Immature natural killer cell (primary cell): ENCODE data around the gene GSC2. TPM values are rescaled to one million over a fixed set of nuclear protein-coding genes. Genes with fewer than 3 reads are reported as not detected.
A peak's percentile ranks its signal among the peaks of the same experiment; 100 is the strongest.
"Not testable (repeated sequence)": the region's sequence is repeated elsewhere in the genome, so short reads cannot be mapped to it uniquely, and the experiment has no call there.

Source experiments
- DNase-seq, 3 donors: peaks; one replicate each; pipeline ENCODE4 v3.0.0; 2022; ENCODE audit warnings: mixed read lengths in 1 of 3
- H3K27ac Mint-ChIP-seq, 6 donors: one replicate each; pipeline ENCODE4 v1.8.0; 2020; ENCODE audit warnings: mixed read lengths in 6 of 6, mild to moderate bottlenecking in 5 of 6, inconsistent platforms in 4 of 6, moderate library complexity in 3 of 6
- H3K27me3 Mint-ChIP-seq, 3 donors: one replicate each; pipeline ENCODE4 v1.8.0; 2020 to 2021; ENCODE audit warnings: low read depth in 3 of 3, mild to moderate bottlenecking in 3 of 3, mixed read lengths in 3 of 3, moderate library complexity in 3 of 3, inconsistent platforms in 1 of 3
- H3K36me3 Mint-ChIP-seq, 3 donors: one replicate each; pipeline ENCODE4 v1.8.0; 2020; ENCODE audit warnings: mixed read lengths in 3 of 3, inconsistent platforms in 2 of 3, mild to moderate bottlenecking in 2 of 3
- H3K4me1 Mint-ChIP-seq, 2 donors: one replicate each; pipeline ENCODE4 v1.8.0; 2020; ENCODE audit warnings: inconsistent platforms in 2 of 2, mild to moderate bottlenecking in 2 of 2, mixed read lengths in 2 of 2, moderate library complexity in 1 of 2
- H3K4me3 Mint-ChIP-seq, 5 donors: one replicate each; pipeline ENCODE4 v1.8.0; 2020; ENCODE audit warnings: mild to moderate bottlenecking in 5 of 5, mixed read lengths in 5 of 5, inconsistent platforms in 3 of 5, moderate library complexity in 3 of 5
- H3K9me3 Mint-ChIP-seq, 6 donors: one replicate each; pipeline ENCODE4 v1.8.0; 2020; ENCODE audit warnings: mild to moderate bottlenecking in 6 of 6, mixed read lengths in 6 of 6, inconsistent platforms in 4 of 6, moderate library complexity in 3 of 6
- polyA plus RNA-seq, 3 donors: library from polyadenylated mRNA; unstranded; fragments of 300-500 nt; fragmentation: Illumina TruSeq; gene quantifications; one replicate each; pipeline ENCODE4 v1.2.3, GENCODE V29; 2021

GSC2 gene
- polyA plus RNA-seq, 3 donors from 2014 or later: not detected

DNA sequence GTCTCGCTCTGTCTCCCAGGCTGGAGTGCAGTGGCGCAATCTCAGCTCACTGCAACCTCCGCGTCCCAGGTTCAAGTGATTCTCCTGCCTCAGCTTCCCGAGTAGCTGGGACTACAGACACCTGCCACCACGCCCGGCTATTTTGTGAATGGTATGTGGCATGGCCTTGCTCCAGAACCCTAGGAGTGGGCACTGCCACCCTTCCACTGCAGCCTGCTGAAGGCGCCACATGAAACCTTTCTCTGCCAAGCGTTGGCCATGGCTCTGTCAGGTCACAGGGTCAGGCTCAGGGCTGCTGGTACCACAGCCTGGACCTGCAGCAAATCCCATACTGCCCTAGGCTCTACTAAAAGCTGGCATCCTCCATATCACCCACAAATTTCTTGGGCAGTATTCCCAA lies 6.0 kb upstream of the GSC2 start:
- not testable (repeated sequence) for H3K36me3 Mint-ChIP-seq, H3K4me1 Mint-ChIP-seq, H3K9me3 Mint-ChIP-seq, H3K27ac Mint-ChIP-seq, H3K4me3 Mint-ChIP-seq, DNase-seq
- peaks cover 10 to 22% (median 10%) of the 10 kb centered on the region in 3 donors for H3K27me3 Mint-ChIP-seq

DNA sequence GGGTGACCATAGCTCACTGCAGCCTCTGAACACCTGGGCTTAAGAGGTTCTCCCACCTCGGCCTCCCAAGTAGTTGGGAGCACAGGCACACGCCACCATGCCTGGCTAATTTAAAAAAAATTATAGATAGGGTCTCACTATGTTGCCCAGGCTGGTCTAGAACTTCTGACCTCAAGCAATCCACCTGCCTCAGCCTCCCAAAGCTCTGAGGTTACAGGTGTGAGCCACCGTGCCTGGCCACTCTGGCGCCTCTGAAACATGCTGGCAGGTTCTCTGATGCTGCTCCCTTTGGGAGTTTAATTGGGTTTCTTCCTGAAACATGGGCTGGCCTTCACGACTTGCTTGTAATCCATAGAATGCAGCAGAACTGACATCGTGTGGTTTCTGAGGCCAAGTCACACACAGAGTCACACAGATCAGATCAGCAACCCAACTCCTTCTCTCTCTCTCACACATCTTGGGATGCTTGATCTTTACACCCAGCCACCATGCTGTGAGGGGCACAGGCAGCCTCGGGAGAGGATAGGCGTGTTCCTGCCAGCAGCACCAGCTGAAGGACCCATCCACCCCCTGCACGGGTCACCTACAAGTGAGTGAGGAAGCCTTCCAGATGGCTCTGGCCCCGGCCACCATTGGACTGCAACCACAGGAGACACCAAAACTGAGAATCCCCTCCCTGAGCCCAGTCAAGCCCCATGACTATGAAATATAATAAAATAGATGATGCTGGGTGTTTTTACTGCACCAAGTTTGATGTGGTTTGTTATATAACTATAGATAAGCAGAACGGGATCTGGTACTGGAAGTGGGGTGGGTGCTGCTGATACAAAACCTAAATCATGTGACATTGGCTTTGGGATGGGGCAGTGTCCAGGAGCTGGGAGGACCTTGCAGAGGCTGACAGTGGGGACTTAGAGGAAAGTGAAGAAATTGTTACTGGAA lies 3.1 kb upstream of the GSC2 start:
- Mint-ChIP-seq H3K27ac (no peak overlapping the region), H3K4me3 (no peak overlapping the region), H3K36me3 (peaks cover 0 to 5% (median 4%) of the 10 kb centered on the region in 3 donors), H3K4me1 (peaks cover 0 to 6% of the 10 kb centered on the region in 2 donors), H3K9me3 (peaks cover 0 to 3% (median 0%) of the 10 kb centered on the region in 6 donors), H3K27me3 (peaks cover 15 to 24% (median 15%) of the 10 kb centered on the region in 3 donors)
- DNase-seq: no peak

DNA sequence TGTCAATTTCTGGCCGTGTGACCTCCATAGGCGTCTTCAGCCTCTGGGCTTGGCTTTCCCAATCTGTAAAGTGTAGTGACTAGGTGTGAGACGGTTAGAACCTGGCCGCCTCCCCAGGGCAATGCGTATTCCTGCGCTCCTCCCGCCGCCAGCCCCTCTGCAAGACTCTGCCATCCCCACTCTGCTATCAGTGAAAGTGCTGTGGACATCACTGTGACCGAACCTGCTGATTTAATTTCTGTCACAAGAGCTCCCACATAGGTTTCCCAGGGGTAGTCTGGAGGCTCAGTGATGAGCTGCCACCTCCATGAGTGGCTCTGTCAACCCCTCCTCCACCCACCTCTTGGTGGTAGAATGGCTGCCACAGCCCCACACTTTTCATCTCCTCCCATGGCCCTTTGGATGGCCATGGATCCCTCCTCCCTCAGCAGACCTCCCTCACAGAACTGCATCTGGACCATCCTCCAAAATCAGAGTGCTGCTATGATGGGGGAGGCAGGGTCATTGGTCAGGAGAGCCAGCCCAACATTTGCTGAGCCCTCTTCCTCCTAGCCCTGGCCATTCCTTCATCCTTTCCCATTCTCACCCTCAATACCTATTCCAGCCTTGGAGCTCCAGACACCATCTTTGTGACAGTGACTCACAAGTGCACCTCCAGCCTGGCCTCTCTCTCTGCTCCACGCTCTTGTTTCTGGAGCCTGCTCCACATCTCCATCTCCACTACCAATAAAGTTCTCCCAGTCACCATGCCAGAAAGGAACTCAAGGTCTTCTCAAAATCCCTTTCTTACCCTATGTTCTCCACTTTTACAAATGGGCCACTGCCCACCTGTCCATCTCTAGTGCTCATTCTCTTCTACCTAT lies 1.5 kb upstream of the GSC2 start:
- Mint-ChIP-seq H3K9me3 (peaks cover 0 to 3% (median 0%) of the 10 kb centered on the region in 6 donors), H3K4me3 (peak overlapping the region in 2 of 5 donors; percentile 38 to 59), H3K27ac (no peak overlapping the region), H3K27me3 (peaks cover 15 to 24% (median 18%) of the 10 kb centered on the region in 3 donors), H3K4me1 (peaks cover 0 to 6% of the 10 kb centered on the region in 2 donors), H3K36me3 (peaks cover 0 to 5% (median 4%) of the 10 kb centered on the region in 3 donors)
- DNase-seq: no peak

DNA sequence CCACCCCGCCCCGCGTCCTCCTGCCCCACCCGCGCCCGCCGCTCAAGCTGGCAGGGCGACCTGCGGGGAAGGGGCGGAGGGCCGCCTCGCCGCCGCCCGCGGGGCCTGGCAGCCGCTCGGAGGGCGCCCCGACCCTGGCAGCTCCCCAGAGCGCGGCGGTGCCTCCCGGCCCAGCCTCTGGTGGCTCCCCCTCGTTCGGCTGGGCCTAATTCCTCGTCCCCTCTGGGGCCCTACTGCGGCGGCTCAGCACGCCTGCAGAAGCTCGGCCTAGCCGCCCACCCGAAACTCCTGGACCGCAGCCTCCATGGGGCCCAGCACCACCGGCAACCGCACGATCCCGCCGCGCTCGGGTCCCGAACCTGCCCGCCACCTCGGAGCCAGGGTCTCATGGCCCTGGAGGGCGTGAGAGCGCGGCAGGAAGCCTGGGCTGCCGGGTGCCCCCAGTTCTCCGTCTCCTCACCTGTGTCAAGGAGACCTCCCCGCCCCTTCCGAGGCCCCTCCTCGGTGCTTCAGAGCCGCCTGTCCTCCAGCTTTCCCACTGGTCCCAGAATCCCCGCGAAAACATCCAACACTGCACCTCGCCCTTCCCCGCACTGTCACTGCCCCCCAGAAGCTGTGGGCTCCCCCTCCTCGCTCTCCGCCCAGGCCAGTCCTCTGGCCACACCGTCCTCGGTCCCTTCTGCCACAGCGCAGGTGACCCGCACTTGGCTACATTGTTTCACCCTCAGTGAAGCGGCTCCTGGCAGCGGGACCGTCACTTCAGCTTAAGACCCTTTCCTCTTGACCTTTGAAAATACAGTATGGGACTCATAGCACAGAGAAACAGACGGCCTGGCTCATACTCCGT lies 613 bp upstream of the GSC2 start:
- Mint-ChIP-seq H3K9me3 (peaks cover 0 to 3% (median 0%) of the 10 kb centered on the region in 6 donors), H3K27ac (no peak overlapping the region), H3K36me3 (peaks cover 0 to 5% (median 4%) of the 10 kb centered on the region in 3 donors), H3K4me1 (peaks cover 0 to 6% of the 10 kb centered on the region in 2 donors), H3K27me3 (peaks cover 18 to 24% (median 19%) of the 10 kb centered on the region in 3 donors), H3K4me3 (peak overlapping the region in 3 of 5 donors; percentile 32 to 42 (median 39))
- DNase-seq: no peak

DNA sequence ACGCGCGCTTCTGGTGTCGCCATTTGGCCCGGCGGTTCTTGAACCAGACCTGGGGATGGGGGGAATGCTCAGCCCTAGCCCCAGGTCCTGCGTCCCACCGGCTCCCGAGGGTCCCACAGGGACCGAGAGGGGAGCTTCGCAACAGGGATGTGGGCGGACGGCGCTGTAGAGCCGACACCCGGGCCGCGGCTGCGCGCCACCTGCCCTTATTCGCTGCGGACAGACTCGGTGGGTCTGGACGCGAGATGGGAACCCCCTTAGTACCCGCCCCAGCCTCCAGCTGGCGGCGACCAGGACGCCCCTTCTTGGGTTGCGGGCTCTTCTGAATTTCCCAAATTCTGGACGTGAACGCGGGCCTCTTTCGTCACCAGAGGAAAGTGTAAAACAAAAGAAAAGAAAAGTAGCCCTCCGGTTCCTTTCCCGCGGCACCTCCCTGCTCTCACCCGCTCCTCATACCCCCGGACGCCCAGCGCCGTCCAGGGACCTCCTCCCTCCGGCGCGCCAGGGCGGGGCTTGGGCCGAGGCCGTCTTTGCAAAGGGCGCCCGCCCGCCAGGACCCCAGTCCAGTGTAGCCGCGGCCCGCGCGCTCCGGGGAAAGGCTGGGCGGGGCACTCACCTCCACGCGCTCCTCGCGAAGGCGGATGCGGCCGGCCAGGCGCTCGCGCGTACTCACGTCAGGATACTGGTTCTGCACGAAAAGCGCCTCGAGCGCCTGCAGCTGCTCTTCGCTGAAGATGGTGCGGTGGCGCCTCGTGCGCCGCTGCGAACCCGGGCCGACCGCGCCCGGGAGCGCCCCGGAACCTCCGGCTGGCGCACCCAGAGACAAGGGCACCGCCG lies 827 bp downstream of the GSC2 start:
- Mint-ChIP-seq H3K4me3 (no peak overlapping the region), H3K9me3 (peaks cover 0 to 3% (median 0%) of the 10 kb centered on the region in 6 donors), H3K27me3 (peaks cover 19 to 24% (median 19%) of the 10 kb centered on the region in 3 donors), H3K36me3 (peaks cover 0 to 5% (median 4%) of the 10 kb centered on the region in 3 donors), H3K27ac (no peak overlapping the region), H3K4me1 (peaks cover 7 to 12% of the 10 kb centered on the region in 2 donors)
- no peak for DNase-seq

DNA sequence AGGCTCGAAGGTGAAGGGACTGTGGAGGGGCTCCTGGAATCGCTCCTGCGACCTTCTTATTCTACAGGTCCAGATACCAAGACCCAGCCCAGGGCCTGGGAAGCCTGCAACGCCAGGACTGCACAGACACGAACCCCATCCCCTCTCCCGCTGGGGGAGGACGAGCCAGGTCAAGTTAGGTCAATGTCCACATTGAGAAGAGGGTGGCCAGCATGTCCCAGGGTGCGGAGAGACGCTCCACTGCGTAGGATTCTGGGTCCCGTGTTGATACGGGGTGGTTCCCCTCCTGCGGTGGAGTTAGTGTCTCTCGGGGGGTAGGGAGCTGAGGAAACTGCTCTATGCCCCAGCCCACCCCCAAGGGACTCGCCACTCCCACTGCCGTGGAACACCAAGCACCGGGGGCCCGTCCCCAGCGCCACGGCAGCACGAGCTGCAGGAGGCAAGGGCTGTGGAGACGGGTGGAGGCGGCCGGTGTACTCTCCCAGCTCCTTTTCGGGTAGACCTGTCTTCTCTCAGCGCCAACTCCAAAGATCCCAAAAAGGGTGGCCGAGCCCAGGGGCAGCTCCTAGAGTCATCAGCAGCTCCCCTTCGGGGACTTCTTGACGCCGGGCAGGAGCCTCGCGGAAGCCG lies 1.6 kb downstream of the GSC2 start:
- Mint-ChIP-seq H3K4me3 (no peak overlapping the region), H3K36me3 (peaks cover 0 to 5% (median 4%) of the 10 kb centered on the region in 3 donors), H3K27me3 (peaks cover 17 to 24% (median 21%) of the 10 kb centered on the region in 3 donors), H3K27ac (no peak overlapping the region), H3K9me3 (peaks cover 0 to 3% (median 0%) of the 10 kb centered on the region in 6 donors), H3K4me1 (peaks cover 14 to 18% of the 10 kb centered on the region in 2 donors)
- DNase-seq: no peak

DNA sequence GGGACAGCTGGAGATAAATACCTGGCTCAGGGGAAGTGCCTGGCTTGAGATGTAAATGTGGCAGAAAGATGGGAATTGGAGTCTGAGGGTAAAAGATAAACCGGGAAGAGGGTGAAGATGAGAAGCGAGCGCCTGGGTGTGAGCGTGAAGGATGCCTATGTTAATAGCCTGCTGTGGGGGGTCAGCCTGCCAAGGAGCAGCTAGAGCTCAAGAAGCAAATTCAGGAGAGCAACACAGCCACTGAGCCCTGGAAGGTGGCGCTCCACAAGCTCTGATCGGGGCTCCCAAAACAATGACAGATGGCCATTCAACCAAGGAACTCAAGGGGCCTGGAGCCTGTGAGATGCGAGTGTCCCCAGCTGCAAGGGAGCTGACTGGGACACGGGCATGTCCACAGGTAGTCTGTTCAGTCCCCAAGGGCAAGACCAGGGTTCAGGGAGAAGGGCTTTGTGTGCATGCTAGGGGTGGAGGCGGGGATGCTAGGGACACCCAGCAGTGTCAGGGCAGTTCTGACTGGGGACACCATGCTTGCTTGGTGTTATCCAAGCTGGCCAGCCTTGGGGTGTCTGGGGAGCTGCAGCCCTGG lies 2.8 kb downstream of the GSC2 start:
- Mint-ChIP-seq H3K27me3 (peaks cover 12 to 24% (median 15%) of the 10 kb centered on the region in 3 donors), H3K4me3 (peak overlapping the region in 1 of 5 donors; percentile 17)
- no peak for DNase-seq

DNA sequence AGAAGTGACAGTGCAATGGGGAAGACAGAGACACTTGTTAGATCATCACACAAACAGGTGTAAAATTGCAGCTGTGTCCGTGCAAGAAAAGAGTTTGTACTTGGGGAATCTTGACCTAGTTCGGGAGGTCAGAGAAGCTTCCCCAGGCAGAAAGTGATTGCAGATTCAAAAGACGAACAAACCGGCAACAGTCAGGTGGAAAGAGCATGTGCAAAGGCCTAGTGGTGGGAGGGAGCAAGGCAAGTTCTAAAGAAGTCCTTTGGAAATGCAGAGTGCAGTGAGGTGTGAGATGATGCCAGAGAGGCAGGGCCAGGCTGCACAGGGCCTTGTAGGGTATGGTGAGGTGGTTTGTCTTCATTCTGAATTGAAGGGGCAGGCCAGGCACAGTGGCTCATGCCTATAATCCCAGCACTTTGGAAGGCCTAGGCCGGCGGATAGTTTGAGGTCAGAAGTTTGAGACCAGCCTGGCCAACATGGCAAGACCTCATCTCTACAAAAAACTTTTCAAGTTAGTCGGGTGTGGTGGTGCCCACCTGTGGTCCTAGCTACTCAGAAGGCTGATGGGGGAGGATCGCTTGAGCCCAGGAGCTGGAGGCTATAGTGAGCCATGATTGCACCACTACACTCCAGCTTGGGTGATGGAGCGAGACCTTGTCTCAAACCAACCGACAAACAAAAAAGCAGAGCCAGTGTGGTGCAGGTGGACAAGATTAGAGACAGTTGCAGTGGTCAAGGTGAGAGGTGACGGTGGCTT lies 3.7 kb downstream of the GSC2 start:
- DNase-seq: no peak
- no peaks in the 10 kb centered on the region for H3K9me3 Mint-ChIP-seq
- H3K4me1 Mint-ChIP-seq: peaks cover 18 to 25% of the 10 kb centered on the region in 2 donors
- peak overlapping the region in 1 of 6 donors; percentile 67 for H3K27ac Mint-ChIP-seq
- peaks cover 0 to 2% (median 2%) of the 10 kb centered on the region in 3 donors for H3K36me3 Mint-ChIP-seq
- no peak overlapping the region for H3K4me3 Mint-ChIP-seq
- H3K27me3 Mint-ChIP-seq: peaks cover 6 to 16% (median 11%) of the 10 kb centered on the region in 3 donors

More for the DNA sequence above, 2.8 kb downstream of the GSC2 start:
- Mint-ChIP-seq H3K27ac (no peak overlapping the region), H3K36me3 (peaks cover 0 to 5% (median 4%) of the 10 kb centered on the region in 3 donors), H3K4me1 (peaks cover 17 to 25% of the 10 kb centered on the region in 2 donors), H3K9me3 (peaks cover 0 to 3% (median 0%) of the 10 kb centered on the region in 6 donors)

DNA sequence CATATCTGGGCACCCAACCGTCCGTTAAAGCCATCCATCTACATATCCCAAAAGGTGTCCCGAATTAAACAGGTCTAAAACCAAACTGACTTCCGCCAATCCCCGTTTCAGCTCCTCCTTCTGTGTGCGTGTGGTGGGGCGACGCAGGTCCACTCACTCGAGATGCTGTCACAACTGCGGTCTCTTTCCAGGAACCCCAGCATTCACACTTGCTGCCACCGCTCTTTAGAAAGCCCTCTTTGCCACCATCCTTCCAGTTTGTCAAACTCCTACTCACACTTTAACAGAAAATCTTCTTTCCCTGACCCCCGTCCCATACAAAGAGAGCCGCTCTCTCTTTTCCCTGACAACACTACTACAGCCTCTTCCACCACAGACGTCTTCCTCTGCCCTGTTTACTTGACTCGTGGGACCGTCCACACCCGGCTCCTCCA lies 6.1 kb downstream of the GSC2 start:
- Mint-ChIP-seq H3K9me3 (no peaks in the 10 kb centered on the region), H3K27me3 (peaks cover 0 to 12% (median 8%) of the 10 kb centered on the region in 3 donors), H3K36me3 (peaks cover 0 to 16% (median 3%) of the 10 kb centered on the region in 3 donors), H3K27ac (peak overlapping the region; percentile 96 to 98 (median 96)), H3K4me3 (peak overlapping the region; percentile 92 to 99 (median 97)), H3K4me1 (peaks cover 21 to 22% of the 10 kb centered on the region in 2 donors)
- DNase-seq: peak; percentile 51 to 62 (median 61)

DNA sequence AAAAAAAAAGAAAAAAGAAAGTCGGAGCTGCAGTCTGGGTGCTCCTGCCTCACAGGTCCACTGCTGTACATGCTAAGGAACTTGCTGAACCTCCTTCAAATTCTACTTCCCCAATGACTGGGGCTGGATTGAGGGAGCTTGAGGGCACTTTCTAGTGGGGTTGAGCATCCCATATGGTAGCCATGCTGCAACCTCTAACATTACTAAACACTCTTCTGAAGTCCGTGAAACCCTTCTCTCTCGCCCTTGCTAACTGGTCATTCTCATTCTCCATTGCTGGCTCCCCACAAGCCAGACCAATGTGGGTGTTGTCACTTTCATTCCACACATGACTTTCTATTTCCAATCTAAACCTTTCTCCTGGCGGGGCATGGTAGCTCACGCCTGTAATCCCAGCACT lies 6.9 kb downstream of the GSC2 start:
- Mint-ChIP-seq H3K9me3 (no peaks in the 10 kb centered on the region), H3K4me1 (peaks cover 21 to 22% of the 10 kb centered on the region in 2 donors), H3K27ac (peak overlapping the region in 3 of 6 donors; percentile 12 to 96 (median 44)), H3K36me3 (peaks cover 0 to 16% (median 3%) of the 10 kb centered on the region in 3 donors), H3K27me3 (peaks cover 0 to 12% (median 6%) of the 10 kb centered on the region in 3 donors), H3K4me3 (peak overlapping the region; percentile 92 to 99 (median 97))
- DNase-seq: no peak

DNA sequence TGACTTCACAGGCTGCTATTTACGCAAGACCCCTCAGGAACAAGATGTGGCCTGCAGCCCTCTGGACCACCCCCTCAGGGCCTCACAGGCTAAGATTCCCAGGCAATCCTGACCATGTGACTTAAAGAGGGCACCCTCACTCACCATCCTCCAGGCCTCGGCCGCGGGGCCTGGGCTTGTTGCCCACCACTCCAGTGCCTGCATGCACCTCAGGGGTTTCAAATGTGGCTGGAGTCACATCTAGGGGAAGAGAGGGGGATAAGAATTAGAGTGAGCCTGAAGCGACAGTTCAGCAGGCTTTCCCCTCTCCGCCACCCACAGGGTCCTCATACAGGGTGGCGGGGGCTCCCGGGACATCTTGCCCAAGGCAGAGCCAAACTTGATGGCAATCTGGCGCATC lies 7.7 kb downstream of the GSC2 start:
- peaks cover 0 to 12% (median 6%) of the 10 kb centered on the region in 3 donors for H3K27me3 Mint-ChIP-seq
- H3K4me3 Mint-ChIP-seq: peak overlapping the region; percentile 29 to 59 (median 49)
- peaks cover 21 to 22% of the 10 kb centered on the region in 2 donors for H3K4me1 Mint-ChIP-seq
- no peak for DNase-seq
- H3K27ac Mint-ChIP-seq: peak overlapping the region in 3 of 6 donors; percentile 24 to 73 (median 67)
- peaks cover 0 to 16% (median 3%) of the 10 kb centered on the region in 3 donors for H3K36me3 Mint-ChIP-seq
- no peaks in the 10 kb centered on the region for H3K9me3 Mint-ChIP-seq
